Hematopoietic multipotent progenitor cell treated with erythropoietin and hydrocortisone succinate and interleukin-3 and kit ligand, for 6 days (in vitro differentiated cells): ENCODE results near the gene COL25A1.

Experiments
- DNase-seq: peaks from one replicate; pipeline ENCODE4 v3.0.0-alpha.2; 2015

Gene COL25A1

GRCh38 chr4:109291707-109292238 lies 10.7 kb downstream of the COL25A1 start:
- DNase-seq: no peak

GRCh38 chr4:109290918-109291317 lies 11.5 kb downstream of the COL25A1 start:
- no peak for DNase-seq

GRCh38 chr4:109278594-109279031 lies 23.8 kb downstream of the COL25A1 start:
- no peak for DNase-seq

DNA sequence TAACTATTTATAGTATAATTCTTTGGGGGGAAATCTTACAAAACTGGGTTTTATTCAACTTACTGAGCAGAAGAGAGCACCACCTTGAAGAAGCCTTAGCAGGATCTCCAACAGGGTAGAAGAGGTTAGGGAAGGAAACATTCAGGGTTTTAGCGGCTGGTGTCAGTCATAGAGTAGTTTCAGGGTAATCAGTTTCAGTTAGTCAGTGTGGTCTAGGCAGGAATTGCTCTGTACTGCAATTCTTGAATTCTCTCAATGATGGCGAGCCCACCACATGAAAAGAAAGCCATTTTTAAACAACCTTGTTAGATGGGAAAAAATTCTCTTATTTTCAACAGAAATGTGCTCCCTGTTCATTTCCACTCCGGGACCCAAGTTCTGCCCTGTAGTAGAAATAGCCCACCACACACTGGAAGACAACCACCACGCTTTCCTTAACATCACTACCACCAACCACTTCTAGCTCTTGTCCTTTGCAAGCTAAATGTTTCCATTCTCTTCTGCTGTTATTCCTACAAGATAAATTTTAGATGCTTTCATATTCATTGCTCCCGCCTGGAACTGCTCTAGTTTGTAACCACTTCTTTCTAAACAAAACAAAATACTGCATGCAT lies 25.9 kb downstream of the COL25A1 start:
- DNase-seq: no peak

DNA sequence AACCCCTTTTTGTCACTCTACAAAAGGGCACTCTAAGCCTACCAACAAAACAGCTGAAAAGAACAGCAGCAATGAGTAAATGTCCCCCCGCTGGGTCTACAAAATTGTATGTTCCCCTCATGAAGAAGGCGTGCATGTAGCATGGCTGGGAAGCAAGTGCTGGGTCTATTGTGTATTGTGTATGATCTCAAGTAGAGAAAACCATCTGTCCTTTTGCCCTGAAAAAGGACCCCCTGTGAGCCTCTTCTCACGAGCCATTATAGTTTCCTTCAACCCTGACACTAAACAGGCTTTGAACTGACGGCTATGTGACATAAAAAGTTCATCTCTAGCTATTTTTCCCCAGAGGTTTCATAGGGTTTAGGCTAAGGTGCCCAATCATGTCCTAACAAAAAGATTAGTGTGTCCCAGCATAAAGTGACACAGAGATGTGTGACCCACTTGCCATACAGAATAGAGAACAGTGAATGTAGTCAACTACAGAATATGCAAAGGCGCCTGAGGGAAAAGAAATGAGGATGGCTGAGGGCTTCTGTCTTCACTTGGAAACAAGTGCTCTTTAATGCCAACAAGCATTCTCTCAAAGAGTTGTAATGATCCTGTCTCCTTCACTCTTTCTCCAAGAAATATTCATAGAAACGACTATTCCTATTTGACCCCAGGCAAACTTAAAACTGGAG lies 27.3 kb downstream of the COL25A1 start:
- no peak for DNase-seq

DNA sequence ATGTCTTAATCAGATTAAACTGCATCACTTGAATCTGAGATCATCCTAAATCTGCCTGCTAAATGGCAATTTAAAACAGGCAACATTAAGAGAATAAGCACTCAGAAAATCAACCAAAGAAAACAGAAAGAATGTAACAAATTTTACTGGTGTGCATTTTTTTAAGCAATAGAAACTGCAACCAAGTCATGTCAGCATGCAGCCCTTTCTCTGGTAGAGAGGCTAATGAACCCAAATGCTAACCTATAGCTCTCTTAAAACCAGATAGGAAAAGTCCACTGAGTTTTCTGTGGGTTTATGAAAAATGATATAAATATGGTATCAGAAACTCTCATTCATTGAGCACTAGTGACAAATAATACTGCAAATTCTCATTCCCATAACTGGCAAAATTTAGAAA lies 35.6 kb downstream of the COL25A1 start:
- DNase-seq: no peak

- no peak for DNase-seq
Observed at GRCh38 chr4:109266236-109266635, 36.2 kb downstream of the COL25A1 start.

- no peak for DNase-seq
Observed at GRCh38 chr4:109263721-109264120, 38.7 kb downstream of the COL25A1 start.

DNA sequence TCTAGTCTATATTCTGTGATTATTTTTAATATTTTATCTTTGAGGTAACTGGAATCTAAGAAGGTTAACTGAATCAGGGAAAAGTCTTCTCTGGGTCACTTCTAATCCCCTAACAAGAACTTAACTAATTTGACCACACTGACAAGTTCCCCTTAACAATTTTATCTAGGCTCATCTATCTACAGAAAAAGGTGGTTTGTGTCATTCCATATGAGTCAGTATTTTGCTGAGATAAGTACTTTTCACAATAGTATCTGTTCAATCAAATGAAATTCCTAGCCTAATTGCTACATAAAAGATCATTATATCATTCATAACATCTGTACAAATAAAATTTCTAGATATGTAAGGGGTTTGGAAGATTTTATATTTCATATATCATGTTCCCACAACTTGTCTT lies 45.6 kb downstream of the COL25A1 start:
- DNase-seq: no peak

- no peak for DNase-seq
Observed at GRCh38 chr4:109254845-109255244, 47.6 kb downstream of the COL25A1 start.

DNA sequence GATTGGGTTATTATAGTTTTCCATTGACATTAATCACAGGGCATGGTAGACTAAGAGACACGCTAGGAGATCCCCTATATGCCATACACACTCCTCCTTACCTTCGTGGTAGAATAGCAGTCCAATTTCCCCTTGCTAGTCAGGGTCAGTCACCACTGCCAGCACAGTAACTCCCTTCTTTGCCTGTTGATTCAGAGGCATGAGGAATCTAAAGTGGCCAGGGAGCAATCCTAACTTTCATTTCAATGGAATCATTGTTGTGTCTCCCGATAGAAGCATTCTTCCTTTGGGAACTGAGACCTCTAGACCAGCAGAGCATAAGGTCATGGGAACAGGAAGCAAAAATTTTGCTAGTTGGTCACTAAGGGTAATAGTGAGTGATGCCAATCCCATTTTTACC lies 51.1 kb downstream of the COL25A1 start:
- DNase-seq: no peak

GRCh38 chr4:109248322-109248900 lies 54.0 kb downstream of the COL25A1 start:
- no peak for DNase-seq

DNA sequence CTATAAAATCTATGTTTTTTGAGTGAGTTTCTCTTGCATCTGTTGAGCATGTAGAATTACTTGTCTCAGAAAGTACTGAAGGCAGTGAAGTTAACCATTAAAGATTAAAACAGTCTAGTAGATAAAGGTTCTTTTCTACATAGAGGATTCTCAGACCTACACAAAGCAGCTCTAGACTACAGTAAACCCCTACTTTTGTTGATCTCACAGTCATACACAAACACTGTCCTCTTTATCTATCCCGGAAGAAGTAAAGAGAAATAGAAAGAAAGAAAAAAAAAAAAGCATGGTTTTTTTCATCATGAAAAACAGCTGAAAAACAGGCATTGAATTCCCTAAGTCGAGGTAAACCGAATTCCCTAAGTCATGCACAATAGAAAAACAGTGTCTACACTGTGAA lies 58.6 kb downstream of the COL25A1 start:
- DNase-seq: no peak

- no peak for DNase-seq
Observed at GRCh38 chr4:109238746-109239145, 63.7 kb downstream of the COL25A1 start.

GRCh38 chr4:109235683-109236082 lies 66.8 kb downstream of the COL25A1 start:
- DNase-seq: no peak

DNA sequence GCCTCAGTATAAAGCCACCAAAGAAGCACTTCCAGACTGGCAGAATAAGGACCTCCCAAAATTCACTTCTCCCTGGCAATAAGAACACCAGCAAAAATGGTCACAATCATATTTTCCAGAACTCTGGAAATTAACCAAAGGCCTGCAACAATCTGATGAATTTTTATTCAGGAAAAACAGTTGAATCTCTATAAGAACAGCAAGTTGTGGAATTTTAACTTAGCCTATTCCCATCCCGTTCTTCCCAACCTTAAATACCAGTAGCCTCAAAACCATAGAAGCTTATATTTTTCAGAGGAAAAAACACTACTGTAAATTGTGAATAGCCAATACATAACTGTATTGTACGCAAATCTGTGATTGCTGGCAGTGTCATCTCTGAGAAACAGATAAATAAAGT lies 67.9 kb downstream of the COL25A1 start:
- no peak for DNase-seq

DNA sequence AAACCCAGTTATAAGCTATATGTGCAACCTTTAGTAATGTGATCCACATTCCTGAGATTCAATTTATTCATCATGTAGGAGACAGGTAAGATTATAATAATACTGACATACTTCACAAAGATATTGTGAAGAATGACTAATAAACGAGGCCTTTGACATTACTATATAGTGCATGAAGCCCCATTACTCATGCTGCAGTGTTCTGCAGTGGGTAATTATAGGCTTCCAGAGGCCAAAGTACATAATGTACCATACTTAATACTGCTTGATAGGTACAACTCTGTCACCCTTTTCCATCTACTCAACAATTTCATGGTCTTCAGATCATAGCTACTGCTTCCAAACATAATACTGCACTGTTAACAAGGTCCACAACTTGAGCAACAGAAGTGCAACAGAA lies 68.9 kb downstream of the COL25A1 start:
- no peak for DNase-seq

DNA sequence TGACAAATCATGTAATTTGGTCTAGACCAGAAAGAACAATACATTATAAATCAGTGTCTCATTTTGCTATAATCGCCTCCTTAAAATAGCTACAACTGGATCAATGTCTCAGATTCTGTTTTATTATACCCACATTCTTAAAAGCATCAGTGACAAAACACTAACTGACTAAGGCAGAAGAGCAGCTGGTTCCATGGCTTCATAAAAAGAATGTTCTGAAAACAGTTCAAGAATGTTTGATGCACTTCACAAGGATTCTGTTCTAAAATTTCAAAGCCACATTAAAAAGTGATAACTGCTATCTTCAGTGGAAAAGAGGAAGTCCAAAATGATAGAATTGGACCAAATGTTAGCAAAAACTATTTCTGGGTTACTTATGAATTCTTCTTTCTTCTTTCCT lies 69.8 kb downstream of the COL25A1 start:
- no peak for DNase-seq

DNA sequence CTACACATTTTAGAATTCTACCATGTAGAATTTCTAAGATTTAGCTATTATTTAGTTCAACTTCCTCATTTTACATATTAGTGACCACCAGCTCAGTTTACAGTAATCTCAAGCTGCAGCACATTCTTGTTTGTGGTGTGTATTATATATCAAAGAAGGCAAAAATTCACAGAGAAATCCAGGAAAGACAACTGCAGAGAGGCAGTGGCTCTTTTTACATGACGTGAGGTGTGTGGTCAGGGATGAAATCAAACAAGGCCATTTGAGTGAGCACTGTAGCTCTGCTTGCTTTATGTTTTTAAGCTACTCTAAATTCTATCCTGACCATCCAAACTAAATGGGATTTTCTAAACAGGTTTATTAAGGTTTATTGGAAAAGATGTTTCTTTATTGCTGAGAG lies 71.1 kb downstream of the COL25A1 start:
- DNase-seq: no peak

- DNase-seq: no peak
Observed at GRCh38 chr4:109229028-109229427, 73.4 kb downstream of the COL25A1 start.

GRCh38 chr4:109218288-109218687 lies 84.2 kb downstream of the COL25A1 start:
- DNase-seq: no peak

- no peak for DNase-seq
Observed at GRCh38 chr4:109216085-109216696, 86.3 kb downstream of the COL25A1 start.

GRCh38 chr4:109215506-109215905 lies 87.0 kb downstream of the COL25A1 start:
- no peak for DNase-seq
